DND-41 (cell line): Measurements from ENCODE around the gene MTHFR.

Source experiments
- ATAC-seq: fragments of 200-7000 bp; cut with Tn5 transposase; 3 replicates; pipeline ENCODE4 v1.9.1; 2021; ENCODE audit warnings: low read depth; ENCODE audit not compliant: insufficient read depth
- DNase-seq: peaks from one replicate; pipeline ENCODE4 v3.0.0-alpha.2; 2020
- H2AFZ ChIP-seq: 2 replicates; pipeline ENCODE4 v1.6.0; 2012; ENCODE audit warnings: low read depth, low read length
- H3K27ac ChIP-seq: 2 replicates; pipeline ENCODE4 v1.5.1; 2012; ENCODE audit warnings: low read length, inconsistent platforms
- H3K27me3 ChIP-seq: fragments of 200-600 bp; sonication (generic); 2 replicates; pipeline ENCODE4 v1.6.0; 2012; ENCODE audit warnings: low read length, mild to moderate bottlenecking, inconsistent platforms; ENCODE audit not compliant: insufficient read depth, poor library complexity
- H3K36me3 ChIP-seq: 2 replicates; pipeline ENCODE4 v1.5.1; 2012; ENCODE audit warnings: low read length, inconsistent platforms; ENCODE audit not compliant: insufficient read depth
- H3K4me1 ChIP-seq: 2 replicates; pipeline ENCODE4 v1.5.1; 2012; ENCODE audit warnings: mild to moderate bottlenecking, low read length; ENCODE audit not compliant: insufficient read depth
- H3K4me2 ChIP-seq: 2 replicates; pipeline ENCODE4 v1.6.0; 2012; ENCODE audit warnings: mild to moderate bottlenecking, moderate library complexity, low read length, inconsistent platforms; ENCODE audit not compliant: insufficient read depth
- H3K4me3 ChIP-seq, 2 experiments: fragments of 200-600 bp in 1 of 2; shearing (Covaris generic) in 1 of 2; 2 replicates each; pipeline ENCODE4 v1.5.1; 2012 to 2016; ENCODE audit warnings: inconsistent platforms in 2 of 2, low read length in 2 of 2, mild to moderate bottlenecking in 2 of 2, low read depth in 1 of 2, moderate library complexity in 1 of 2
- H3K79me2 ChIP-seq: 2 replicates; pipeline ENCODE4 v1.6.0; 2012; ENCODE audit warnings: low read length, inconsistent platforms; ENCODE audit not compliant: insufficient read depth
- H3K9ac ChIP-seq: 2 replicates; pipeline ENCODE4 v1.6.0; 2012; ENCODE audit warnings: low read depth, mild to moderate bottlenecking, inconsistent platforms, low read length, moderate library complexity
- H3K9me3 ChIP-seq: 2 replicates; pipeline ENCODE4 v1.5.1; 2012; ENCODE audit warnings: low read length, moderate library complexity, mild to moderate bottlenecking, inconsistent platforms; ENCODE audit not compliant: insufficient read depth, severe bottlenecking
- H4K20me1 ChIP-seq: 2 replicates; pipeline ENCODE4 v1.6.0; 2012; ENCODE audit warnings: low read length; ENCODE audit not compliant: insufficient read depth
- EZH2 ChIP-seq: IDR thresholded peaks from 3 replicates; pipeline ENCODE4 v1.6.1; 2012; ENCODE audit warnings: borderline replicate concordance, low read depth, mild to moderate bottlenecking, moderate library complexity, low read length, inconsistent platforms; ENCODE audit not compliant: severe bottlenecking
- TF ChIP-seq, protein P1 (sequence below): IDR thresholded peaks from 2 replicates; pipeline ENCODE4 v1.5.1; 2012; ENCODE audit warnings: borderline replicate concordance, low read length, moderate library complexity, mild to moderate bottlenecking; ENCODE audit not compliant: poor library complexity, severe bottlenecking; ENCODE audit errors: extremely low read depth

The MTHFR gene

DNA sequence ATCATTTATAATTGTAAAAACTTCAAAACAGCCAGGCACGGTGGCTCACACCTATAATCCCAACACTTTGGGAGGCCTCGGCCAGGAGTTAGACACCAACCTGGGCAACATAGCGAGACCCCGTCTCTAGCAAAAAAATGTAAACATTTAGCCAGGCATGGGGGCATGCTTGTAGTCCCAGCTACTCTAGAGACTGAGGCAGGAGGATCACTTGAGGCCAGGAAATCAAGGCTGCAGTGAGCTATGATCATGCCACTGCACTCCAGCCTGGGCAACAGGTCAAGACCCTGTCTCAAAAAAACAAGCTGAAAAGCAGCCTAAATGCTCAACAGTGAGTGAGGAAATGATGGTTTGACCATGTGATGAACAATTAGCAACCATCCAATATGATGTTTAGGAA is 36.5 kb downstream of the MTHFR start:
- Histone ChIP-seq H3K4me3 (no peak overlapping the region), H4K20me1 (no peaks in the 10 kb centered on the region), H3K36me3 (no peaks in the 10 kb centered on the region), H3K27me3 (no peaks in the 10 kb centered on the region), H3K4me1 (no peaks in the 10 kb centered on the region), H3K27ac (no peak overlapping the region), H2AFZ (no peak overlapping the region), H3K79me2 (no peaks in the 10 kb centered on the region), H3K4me2 (no peak overlapping the region), H3K9ac (no peak overlapping the region), H3K9me3 (no peaks in the 10 kb centered on the region)
- TF ChIP-seq, protein P1, sequence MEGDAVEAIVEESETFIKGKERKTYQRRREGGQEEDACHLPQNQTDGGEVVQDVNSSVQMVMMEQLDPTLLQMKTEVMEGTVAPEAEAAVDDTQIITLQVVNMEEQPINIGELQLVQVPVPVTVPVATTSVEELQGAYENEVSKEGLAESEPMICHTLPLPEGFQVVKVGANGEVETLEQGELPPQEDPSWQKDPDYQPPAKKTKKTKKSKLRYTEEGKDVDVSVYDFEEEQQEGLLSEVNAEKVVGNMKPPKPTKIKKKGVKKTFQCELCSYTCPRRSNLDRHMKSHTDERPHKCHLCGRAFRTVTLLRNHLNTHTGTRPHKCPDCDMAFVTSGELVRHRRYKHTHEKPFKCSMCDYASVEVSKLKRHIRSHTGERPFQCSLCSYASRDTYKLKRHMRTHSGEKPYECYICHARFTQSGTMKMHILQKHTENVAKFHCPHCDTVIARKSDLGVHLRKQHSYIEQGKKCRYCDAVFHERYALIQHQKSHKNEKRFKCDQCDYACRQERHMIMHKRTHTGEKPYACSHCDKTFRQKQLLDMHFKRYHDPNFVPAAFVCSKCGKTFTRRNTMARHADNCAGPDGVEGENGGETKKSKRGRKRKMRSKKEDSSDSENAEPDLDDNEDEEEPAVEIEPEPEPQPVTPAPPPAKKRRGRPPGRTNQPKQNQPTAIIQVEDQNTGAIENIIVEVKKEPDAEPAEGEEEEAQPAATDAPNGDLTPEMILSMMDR, result no peak
- no peak for TF ChIP-seq EZH2
- DNase-seq (no peak), ATAC-seq (no peak)

GRCh38 chr1:11768821-11769220 is 36.9 kb downstream of the MTHFR start:
- TF ChIP-seq, protein P1, result no peak
- no peak for TF ChIP-seq EZH2
- H4K20me1 ChIP-seq, result no peaks in the 10 kb centered on the region
- H3K9ac ChIP-seq, result no peak overlapping the region
- H2AFZ ChIP-seq, result no peak overlapping the region
- no peaks in the 10 kb centered on the region for H3K4me1 ChIP-seq
- no peak overlapping the region for H3K4me3 ChIP-seq
- H3K36me3 ChIP-seq, result no peaks in the 10 kb centered on the region
- H3K27ac ChIP-seq, result no peak overlapping the region
- H3K79me2 ChIP-seq, result no peaks in the 10 kb centered on the region
- ATAC-seq (no peak), DNase-seq (no peak)
- H3K9me3 ChIP-seq, result no peaks in the 10 kb centered on the region
- H3K4me2 ChIP-seq, result no peak overlapping the region
- no peaks in the 10 kb centered on the region for H3K27me3 ChIP-seq

- no peak overlapping the region for H3K9ac ChIP-seq
- no peaks in the 10 kb centered on the region for H3K9me3 ChIP-seq
- no peaks in the 10 kb centered on the region for H3K36me3 ChIP-seq
- DNase-seq (no peak), ATAC-seq (no peak)
- H4K20me1 ChIP-seq, result no peaks in the 10 kb centered on the region
- H2AFZ ChIP-seq, result no peak overlapping the region
- H3K27me3 ChIP-seq, result no peaks in the 10 kb centered on the region
- H3K4me1 ChIP-seq, result no peaks in the 10 kb centered on the region
- no peak overlapping the region for H3K4me2 ChIP-seq
- H3K79me2 ChIP-seq, result no peaks in the 10 kb centered on the region
- TF ChIP-seq, protein P1, result no peak
- no peak for TF ChIP-seq EZH2
- no peak overlapping the region for H3K4me3 ChIP-seq
- H3K27ac ChIP-seq, result no peak overlapping the region
These were observed 37.7 kb downstream of the MTHFR start for GRCh38 chr1:11767922-11768704.
